Upper lobe of right lung (tissue), 1 donor: ENCODE data around the gene ADAM22. TPM values are rescaled to one million over a fixed set of nuclear protein-coding genes. Genes with fewer than 3 reads are reported as not detected.
A peak's percentile ranks its signal among the peaks of the same experiment; 100 is the strongest.

Experiments used
- ATAC-seq: fragments of 200-7000 bp; cut with Tn5 transposase; one replicate; pipeline ENCODE4 v1.9.1; 2020; ENCODE audit warnings: mild to moderate bottlenecking, moderate library complexity
- DNase-seq: peaks from one replicate; pipeline ENCODE4 v3.0.0-alpha.2; 2020
- H3K27ac ChIP-seq: fragments of 200-600 bp; one replicate; pipeline ENCODE4 v1.8.0; 2022
- H3K27me3 ChIP-seq: fragments of 200-600 bp; one replicate; pipeline ENCODE4 v1.8.0; 2022; ENCODE audit warnings: mild to moderate bottlenecking
- H3K36me3 ChIP-seq: fragments of 200-600 bp; one replicate; pipeline ENCODE4 v1.8.0; 2022
- H3K4me1 ChIP-seq: fragments of 200-600 bp; one replicate; pipeline ENCODE4 v1.8.0; 2022
- H3K4me3 ChIP-seq: fragments of 200-600 bp; one replicate; pipeline ENCODE4 v1.8.0; 2022; ENCODE audit warnings: mild to moderate bottlenecking
- H3K9me3 ChIP-seq: fragments of 200-600 bp; one replicate; pipeline ENCODE4 v1.8.0; 2022
- CTCF ChIP-seq: fragments of 200-600 bp; IDR thresholded peaks from one replicate; pipeline ENCODE4 v1.8.0; 2022; ENCODE audit warnings: antibody characterized with exemption
- intact Hi-C: fragments of 100-400 bp; cut with DNase I; formaldehyde crosslinking; loops from one replicate; pipeline ENCODE4 v1.11.0; 2022
- total RNA-seq: library from RNA; stranded (reverse); fragmentation: NEBNext Ultra II Directional; extraction: Animal tissue kit (Norgen Biotek cat#: 25700); gene quantifications from one replicate; pipeline ENCODE4 v1.2.1, GENCODE V29; 2021
- donor health status: DM: no; HTN: yes; CAD: no; lungs with severe emphysema.

The ADAM22 gene
- total RNA-seq, 1 donor from 2014 or later, result 4.3 TPM

GRCh38 chr7:88102675-88103074, 168.6 kb downstream of the ADAM22 start:
- no peaks in the 10 kb centered on the region for H3K9me3 ChIP-seq
- TF ChIP-seq CTCF, result no peak
- no peak for ATAC-seq
- H3K4me1 ChIP-seq, result no peaks in the 10 kb centered on the region
- H3K27me3 ChIP-seq, result no peaks in the 10 kb centered on the region
- intact Hi-C loops, result no loop called here
- DNase-seq, result no peak
- no peaks in the 10 kb centered on the region for H3K36me3 ChIP-seq
- H3K27ac ChIP-seq, result no peak overlapping the region
- H3K4me3 ChIP-seq, result no peak overlapping the region

GRCh38 chr7:88104732-88105131, 170.7 kb downstream of the ADAM22 start:
- DNase-seq, result no peak
- TF ChIP-seq CTCF, result no peak
- Histone ChIP-seq H3K36me3 (no peaks in the 10 kb centered on the region), H3K9me3 (no peaks in the 10 kb centered on the region), H3K4me3 (no peak overlapping the region), H3K27me3 (no peaks in the 10 kb centered on the region), H3K4me1 (no peaks in the 10 kb centered on the region), H3K27ac (no peak overlapping the region)
- no peak for ATAC-seq
- intact Hi-C loops, result no loop called here

- DNase-seq, result no peak
- Histone ChIP-seq H3K36me3 (no peaks in the 10 kb centered on the region), H3K27me3 (no peaks in the 10 kb centered on the region), H3K27ac (no peak overlapping the region), H3K9me3 (no peaks in the 10 kb centered on the region), H3K4me1 (no peaks in the 10 kb centered on the region), H3K4me3 (no peak overlapping the region)
- intact Hi-C loops, result no loop called here
- TF ChIP-seq CTCF, result no peak
- ATAC-seq, result no peak
Observed at GRCh38 chr7:88105231-88105630, 171.2 kb downstream of the ADAM22 start.

GRCh38 chr7:88106434-88106833, 172.4 kb downstream of the ADAM22 start:
- ATAC-seq (no peak), DNase-seq (no peak)
- H3K9me3 ChIP-seq, result no peaks in the 10 kb centered on the region
- no peak overlapping the region for H3K27ac ChIP-seq
- H3K4me1 ChIP-seq, result no peaks in the 10 kb centered on the region
- H3K4me3 ChIP-seq, result no peak overlapping the region
- intact Hi-C loops, result no loop called here
- no peak for TF ChIP-seq CTCF
- no peaks in the 10 kb centered on the region for H3K27me3 ChIP-seq
- H3K36me3 ChIP-seq, result no peaks in the 10 kb centered on the region

GRCh38 chr7:88109612-88110011, 175.6 kb downstream of the ADAM22 start:
- ATAC-seq (no peak), DNase-seq (no peak)
- no peaks in the 10 kb centered on the region for H3K27me3 ChIP-seq
- no peak overlapping the region for H3K27ac ChIP-seq
- H3K4me3 ChIP-seq, result no peak overlapping the region
- no peaks in the 10 kb centered on the region for H3K9me3 ChIP-seq
- intact Hi-C loops, result no loop called here
- no peak for TF ChIP-seq CTCF
- H3K4me1 ChIP-seq, result no peaks in the 10 kb centered on the region
- no peaks in the 10 kb centered on the region for H3K36me3 ChIP-seq

GRCh38 chr7:88111140-88111743, 177.2 kb downstream of the ADAM22 start:
- no peak overlapping the region for H3K4me3 ChIP-seq
- TF ChIP-seq CTCF, result peak; percentile 54
- H3K27me3 ChIP-seq, result no peaks in the 10 kb centered on the region
- DNase-seq (no peak), ATAC-seq (no peak)
- no peaks in the 10 kb centered on the region for H3K36me3 ChIP-seq
- intact Hi-C loops, result no loop called here
- H3K27ac ChIP-seq, result no peak overlapping the region
- H3K4me1 ChIP-seq, result no peaks in the 10 kb centered on the region
- no peaks in the 10 kb centered on the region for H3K9me3 ChIP-seq
